HG02970 (cell line): ENCODE measurements around the gene DSC1.
"Not testable (repeated sequence)": the region's sequence is repeated elsewhere in the genome, so short reads cannot be mapped to it uniquely, and the experiment has no call there.

Experiments used
- ATAC-seq: cut with Tn5 transposase; IDR thresholded peaks from one replicate; pipeline ENCODE4 v1.9.1; 2021; ENCODE audit warnings: mild to moderate bottlenecking, moderate library complexity, moderate number of reproducible peaks; ENCODE audit not compliant: unreplicated experiment, low FRiP score

The DSC1 gene

GRCh38 chr18:31162825-31163435 is at the start of gene DSC1:
Gene DSC1 (minus strand): TSS chr18:31162856. CDS start chr18:31162594, 262 bp downstream.
- no peak for ATAC-seq

GRCh38 chr18:31211047-31211446 is 48.4 kb upstream of the DSC1 start:
- no peak for ATAC-seq

DNA sequence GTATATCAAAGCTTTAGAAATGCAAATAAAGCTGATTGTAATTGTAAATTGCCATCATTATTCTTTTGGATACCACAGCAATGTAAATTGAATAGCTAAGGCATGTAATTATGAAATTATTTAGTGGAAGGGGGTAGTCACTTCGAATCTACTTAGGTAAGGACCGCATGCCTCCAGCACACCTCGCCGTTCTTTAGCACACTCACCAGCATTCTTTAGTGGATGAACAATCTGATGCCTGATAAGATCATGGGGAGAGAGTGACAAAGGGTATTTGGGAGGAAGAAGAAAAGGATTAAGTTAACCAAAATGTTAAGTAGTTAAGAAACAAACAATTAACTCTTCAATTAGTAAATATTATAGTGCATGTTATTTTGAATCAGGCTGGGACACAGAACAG is 46.4 kb upstream of the DSC1 start:
- no peak for ATAC-seq

DNA sequence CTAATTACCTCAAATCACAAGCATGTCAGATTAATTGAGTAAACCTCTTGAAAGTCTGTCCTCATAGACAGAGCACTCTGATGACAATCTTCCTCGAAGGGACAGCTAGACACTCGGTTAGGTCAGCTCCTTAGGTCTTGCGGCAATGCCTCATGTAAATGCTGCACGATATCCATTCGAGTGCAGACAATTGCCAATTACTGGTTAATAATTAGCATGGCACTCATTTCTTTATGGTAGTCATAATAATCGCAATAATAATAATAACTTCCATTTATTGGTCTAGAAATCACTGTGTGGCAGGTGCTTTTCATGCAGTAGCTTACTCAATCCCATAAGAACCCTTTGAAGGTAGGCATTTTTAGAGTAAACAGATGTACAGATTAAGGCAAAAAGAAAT is 44.7 kb upstream of the DSC1 start:
- no peak for ATAC-seq

DNA sequence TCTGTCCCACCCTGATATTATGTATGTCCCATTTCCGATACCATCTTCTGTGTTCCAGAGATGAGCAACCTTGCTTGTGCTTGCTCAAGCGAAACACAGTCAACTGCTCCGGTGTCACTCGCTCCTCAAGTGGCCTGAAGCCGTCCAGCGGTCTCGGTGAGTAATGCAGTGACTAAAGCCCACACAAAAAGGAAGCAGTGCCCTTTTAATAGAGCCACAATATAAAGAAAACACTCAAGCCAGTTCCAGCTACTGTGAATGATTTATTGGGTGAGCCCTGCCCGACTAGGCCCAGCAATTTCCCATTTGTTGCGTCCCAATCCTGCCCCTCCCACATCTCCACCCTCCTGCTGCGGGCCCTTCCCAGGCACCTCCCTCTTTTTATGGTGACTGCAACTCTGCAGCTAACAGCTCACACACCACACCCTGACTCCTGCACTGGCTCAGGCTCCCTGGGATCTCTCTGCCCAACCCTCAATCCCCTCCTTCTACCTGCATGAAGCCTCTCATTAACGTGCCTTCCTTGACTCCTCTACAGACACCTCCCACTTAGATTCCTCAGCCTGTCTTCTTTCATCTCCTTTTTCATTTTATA is 44.2 kb upstream of the DSC1 start:
- peak; percentile 93 for ATAC-seq

GRCh38 chr18:31206071-31206470 is 43.4 kb upstream of the DSC1 start:
- no peak for ATAC-seq

GRCh38 chr18:31205273-31205672 is 42.6 kb upstream of the DSC1 start:
- no peak for ATAC-seq

- ATAC-seq, result no peak
Observed at GRCh38 chr18:31204833-31205232, 42.2 kb upstream of the DSC1 start.

DNA sequence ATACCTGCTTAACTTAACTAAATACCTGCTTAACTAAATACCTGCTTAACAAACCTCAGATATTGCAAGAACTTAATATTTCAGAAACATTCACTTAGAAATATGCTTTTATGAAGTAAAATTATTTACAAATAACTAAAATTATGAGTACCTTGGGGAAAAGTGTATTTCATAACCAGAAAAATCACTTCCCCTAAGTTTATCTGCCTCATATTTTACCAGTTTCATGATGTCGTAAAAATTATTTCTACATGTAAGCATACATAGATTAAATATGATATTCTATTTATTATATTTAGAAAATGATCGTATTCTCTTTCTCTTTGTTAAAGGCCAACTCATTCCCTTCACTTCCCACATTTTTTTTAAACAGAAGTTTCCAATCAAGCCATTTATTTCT is 41.5 kb upstream of the DSC1 start:
- ATAC-seq, result no peak

DNA sequence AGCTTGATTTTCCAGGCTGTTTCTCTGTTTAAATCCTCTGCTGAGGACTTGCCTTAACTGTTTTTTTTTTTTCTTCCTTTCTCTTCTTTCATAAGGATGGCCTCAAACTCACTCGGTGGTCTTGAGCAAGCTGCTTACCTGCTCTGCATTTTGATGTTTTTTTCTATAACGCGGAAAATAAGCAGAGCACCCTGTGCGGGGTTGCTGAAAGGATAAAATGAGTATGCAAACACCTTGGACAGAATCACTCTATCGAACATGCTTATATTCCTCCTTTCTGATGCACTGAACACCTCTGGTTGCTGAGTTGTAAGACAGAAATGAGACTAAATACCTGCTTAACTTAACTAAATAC is 41.1 kb upstream of the DSC1 start:
- no peak for ATAC-seq

DNA sequence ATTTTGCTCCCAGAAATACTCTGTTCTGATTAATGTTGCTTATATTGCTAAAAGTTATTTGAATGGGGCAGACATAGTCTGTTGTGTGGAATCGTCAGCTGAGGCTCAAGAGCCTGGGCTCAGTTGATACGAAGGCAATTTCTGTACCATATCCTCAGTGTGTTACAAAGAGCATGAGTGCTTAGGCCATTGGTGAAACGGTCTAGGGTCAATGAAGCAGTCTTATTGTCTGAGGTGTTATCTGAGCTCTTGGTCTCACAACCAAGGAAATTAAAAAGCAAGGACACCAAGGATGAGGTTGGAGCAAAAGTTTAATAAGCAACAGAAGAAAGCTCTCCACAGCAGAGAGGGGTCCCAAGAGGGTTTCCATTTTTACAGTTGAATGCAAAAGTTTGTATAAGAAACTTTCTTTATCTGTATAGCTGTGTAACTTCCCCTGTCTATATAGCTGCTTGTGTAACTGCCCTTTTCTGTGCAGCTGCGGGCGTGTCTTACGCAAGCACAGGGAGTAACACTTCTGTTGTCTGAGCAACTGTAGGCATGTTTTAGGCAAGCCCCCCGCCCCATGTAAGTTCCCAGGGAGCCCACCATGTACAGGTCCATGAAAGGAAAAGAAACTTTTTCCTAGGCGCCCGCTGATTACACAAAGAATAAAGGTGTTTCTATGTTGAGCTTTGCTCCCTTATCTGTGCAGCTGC is 40.6 kb upstream of the DSC1 start:
- ATAC-seq, result no peak

DNA sequence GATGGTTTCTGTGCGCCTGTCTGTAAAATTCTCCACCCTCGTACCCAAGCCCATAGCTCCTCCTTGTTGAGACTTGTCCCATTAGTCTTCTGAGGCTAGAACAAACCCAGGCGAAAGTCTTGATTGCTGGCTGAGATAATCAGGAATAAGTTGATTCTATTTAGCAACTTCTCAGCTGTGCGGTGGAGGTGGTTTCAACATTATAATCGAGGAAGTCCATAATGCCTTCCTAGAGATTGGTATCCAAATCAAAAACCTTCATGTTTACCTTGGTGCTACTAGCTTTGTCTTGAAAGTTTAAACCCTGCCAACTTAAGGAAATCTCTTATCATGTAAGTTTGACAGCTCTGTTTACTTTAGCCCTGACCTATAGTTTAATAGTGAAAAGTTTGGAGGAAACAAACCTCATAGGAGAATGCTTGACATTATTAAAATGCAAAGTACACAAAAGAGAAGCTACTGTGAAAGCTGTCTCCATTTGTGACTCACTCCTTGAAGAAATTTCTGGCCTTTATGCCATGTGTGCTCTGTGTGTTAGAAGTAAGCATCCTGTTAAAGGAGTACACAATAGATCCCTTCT is 36.6 kb upstream of the DSC1 start:
- ATAC-seq, result no peak

GRCh38 chr18:31197676-31198075 is 35.0 kb upstream of the DSC1 start:
- ATAC-seq, result no peak

DNA sequence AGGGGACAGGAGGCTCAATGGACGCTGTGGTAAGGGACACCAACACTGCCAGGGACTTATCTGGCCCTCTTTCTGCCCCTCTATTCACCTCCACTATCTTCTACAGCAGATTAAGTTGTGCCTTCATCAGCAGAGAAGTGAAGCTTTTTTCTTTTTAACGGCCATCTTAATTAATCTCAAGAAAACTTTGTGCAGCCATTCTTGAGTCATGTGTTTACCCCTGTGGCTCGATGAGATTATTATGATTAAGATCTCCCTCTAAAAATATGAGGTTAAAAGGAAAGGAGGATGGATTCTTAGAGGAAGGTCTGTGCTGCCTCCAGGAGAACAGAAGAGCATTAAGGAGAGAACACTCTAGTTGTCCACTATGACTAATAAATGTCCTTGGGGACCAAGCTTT is 32.4 kb upstream of the DSC1 start:
- no peak for ATAC-seq

- no peak for ATAC-seq
Observed at GRCh38 chr18:31192086-31192776, 29.6 kb upstream of the DSC1 start.

- ATAC-seq, result no peak
Observed at GRCh38 chr18:31190919-31191318, 28.3 kb upstream of the DSC1 start.

DNA sequence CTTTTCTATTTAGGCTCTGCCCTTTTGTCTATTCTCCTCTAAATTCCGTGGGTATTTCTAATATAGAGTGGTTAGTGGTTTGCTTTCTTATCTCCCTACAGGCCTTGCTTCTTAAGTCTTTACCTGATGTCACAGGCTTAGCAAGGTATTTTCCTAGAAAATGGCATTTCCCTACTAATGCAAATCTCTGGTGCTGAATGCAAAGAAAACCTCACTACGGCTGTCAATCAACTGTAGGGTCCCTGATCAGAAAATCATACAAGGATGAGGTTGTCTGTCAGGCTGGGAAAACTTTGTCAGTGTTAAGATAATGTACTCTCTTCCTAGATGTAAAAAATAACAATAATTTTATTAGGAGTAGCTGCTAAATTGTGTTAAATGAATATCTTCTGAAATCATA is 27.1 kb upstream of the DSC1 start:
- no peak for ATAC-seq

GRCh38 chr18:31185186-31185950 is 22.7 kb upstream of the DSC1 start:
- no peak for ATAC-seq

- ATAC-seq, result no peak
Observed at GRCh38 chr18:31183302-31183701, 20.6 kb upstream of the DSC1 start.

DNA sequence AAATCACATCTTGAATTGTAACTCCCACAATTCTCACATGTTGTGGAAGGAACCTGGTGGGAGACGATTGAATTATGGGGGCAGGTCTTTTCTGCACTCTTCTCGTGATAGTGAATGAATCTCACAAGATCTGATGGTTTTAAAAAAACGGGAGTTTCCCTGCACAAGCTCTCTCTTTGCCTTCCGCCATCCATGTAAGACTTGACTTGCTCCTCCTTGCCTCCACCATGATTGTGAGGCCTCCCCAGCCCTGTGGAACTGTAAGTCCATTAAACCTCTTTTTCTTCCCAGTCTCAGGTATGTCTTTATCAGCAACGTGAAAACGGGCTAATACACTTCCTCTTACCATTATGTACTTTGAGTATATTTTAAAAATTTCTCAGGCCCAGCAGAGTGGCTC is 14.7 kb upstream of the DSC1 start:
- ATAC-seq, result not testable (repeated sequence)
